ENCODE data around the gene TXNL4B.
"Not testable (repeated sequence)": the region's sequence is repeated elsewhere in the genome, so short reads cannot be mapped to it uniquely, and the experiment has no call there.

The TXNL4B gene

GRCh38 chr16:72111657-72112451, 18.4 kb upstream of the TXNL4B start:
- DNase-seq, result no peak

DNA sequence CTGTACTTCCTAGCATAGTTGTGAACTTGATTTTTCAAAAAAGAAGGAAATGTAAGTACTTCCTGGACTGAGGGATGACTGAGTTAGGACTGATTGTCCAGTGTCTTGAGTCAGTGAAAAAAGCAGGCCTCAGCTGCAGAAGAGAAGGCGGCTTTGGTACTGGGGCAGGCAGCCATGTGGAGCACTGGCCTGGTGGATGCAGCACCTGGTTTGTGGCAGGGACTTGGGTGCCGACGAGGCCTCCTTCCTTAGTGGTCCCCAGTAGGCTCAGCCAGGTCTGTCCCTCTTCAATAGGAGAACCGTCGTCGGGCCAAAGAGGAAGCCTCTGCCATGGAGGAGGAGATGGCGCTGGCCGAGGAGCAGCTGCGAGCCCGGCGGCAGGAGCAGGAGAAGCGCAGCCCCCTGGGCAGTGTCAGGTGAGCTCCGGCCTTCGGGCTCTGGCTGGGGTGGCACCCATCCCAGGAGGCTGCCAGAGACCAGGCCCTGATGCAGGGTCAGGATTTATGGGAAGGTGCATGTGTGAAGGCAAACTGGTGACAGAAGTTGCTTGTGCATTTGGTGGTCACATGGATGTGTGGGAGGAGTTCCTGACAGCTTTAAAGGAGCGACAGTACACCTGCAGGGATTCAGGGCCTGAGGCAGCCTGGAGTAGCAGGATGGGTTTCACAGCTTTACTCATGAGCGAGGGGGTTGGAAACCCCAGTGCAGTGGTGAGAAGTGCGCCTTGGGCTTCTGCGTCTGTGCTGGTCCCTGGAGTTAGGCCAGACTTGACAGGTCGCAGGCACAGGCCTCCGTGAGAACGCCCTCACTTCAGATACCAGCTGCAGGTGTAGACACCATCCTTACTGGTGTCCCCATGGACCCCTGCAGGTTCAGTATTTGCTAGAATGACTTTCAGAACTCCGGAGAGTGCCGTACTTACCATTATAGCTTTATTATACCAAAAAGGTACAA, 17.5 kb upstream of the TXNL4B start:
- DNase-seq, result no peak

DNA sequence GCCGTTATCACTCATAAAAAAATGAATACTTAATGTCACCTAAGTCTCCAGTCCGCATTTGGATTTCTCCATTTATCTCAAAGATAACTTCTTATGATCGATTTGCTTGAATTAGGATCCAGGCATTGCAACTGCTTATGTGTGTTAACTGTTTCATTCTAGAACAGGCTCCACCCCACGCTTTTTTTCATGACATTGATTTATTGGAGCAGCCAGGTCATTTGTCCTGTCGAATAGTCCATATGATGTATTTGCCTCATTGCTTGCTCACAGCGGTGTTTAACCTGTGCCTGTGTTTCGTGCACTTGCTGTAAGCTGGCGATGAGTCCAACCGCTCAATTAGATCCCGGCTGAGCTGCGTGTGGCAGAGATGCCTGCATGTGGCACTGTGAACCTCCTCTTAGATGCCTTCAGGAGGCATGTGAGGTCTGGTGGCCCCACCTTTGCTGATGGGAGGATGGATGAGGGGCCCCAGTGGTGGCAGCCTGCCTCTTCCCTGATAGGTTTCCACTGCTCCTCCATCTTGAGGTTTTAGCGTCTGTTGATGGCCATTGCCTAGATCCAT, 16.6 kb upstream of the TXNL4B start:
- no peak for DNase-seq

DNA sequence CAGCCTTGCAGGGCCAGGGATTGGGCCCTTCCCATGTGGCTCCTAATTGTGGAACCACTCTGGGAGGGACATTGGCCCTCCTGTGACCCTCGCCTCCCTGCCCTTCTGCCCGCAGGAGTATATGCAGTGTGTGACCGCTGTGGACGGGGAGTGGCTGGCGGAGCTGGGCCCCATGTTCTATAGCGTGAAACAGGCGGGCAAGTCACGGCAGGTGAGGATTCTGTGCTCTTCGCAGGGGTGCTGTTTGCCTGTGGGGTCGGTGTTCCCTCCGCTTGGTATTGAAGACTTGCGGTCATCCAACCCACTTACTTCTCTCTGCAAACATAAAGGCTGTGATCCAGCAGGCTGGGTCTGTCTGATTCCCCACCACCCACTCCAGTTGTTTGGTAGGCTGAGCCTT, 15.9 kb upstream of the TXNL4B start:
- DNase-seq, result no peak

DNA sequence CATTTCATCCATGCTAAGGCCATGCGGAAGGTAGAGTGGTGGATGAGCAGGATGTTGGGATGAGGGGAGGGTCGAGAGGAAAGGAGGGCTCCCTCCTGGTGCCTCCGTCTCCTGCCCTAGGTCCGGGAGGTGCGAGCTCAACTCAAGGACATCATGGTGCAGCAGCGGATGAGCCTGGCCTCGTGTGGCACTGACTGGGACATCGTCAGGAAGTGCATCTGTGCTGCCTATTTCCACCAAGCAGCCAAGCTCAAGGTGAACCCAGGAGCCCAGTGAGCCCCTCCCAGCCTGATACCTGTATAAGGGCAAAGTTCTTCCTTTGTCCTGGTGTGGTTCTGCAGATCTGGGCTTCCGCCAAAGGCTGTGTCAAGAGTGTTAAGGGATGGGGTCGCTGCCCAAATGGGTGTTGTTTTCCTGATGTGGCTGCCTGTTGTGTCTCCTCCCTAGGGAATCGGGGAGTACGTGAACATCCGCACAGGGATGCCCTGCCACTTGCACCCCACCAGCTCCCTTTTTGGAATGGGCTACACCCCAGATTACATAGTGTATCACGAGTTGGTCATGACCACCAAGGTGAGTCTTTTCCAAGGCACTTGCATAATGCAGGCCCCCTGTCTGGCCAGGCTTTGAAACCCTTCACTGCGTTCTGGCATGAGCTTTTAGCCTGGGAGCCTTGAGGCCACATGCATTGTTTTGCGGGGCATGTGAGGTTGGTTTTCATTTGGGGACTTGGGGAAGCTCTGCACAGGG, 15.1 kb upstream of the TXNL4B start:
- no peak for DNase-seq

GRCh38 chr16:72107371-72107770, 14.0 kb upstream of the TXNL4B start:
- DNase-seq, result no peak

- DNase-seq, result no peak
These were observed 12.6 kb upstream of the TXNL4B start for GRCh38 chr16:72105978-72106377.

DNA sequence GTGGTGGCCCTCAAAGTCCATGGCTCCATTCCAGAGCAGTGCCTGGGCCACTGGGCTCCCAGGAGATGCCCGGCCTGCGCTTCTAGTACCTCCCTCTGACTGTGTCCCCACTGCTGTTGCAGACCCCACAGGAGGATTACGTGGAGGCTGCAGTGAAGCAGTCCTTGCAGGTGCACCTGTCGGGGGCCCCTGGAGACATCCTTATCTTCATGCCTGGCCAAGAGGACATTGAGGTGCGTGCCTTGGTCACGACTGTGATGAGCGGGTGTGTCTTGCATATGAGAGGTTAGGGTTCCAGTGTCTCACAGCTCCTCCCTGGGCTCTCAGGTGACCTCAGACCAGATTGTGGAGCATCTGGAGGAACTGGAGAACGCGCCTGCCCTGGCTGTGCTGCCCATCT, 11.5 kb upstream of the TXNL4B start:
- DNase-seq, result no peak

DNA sequence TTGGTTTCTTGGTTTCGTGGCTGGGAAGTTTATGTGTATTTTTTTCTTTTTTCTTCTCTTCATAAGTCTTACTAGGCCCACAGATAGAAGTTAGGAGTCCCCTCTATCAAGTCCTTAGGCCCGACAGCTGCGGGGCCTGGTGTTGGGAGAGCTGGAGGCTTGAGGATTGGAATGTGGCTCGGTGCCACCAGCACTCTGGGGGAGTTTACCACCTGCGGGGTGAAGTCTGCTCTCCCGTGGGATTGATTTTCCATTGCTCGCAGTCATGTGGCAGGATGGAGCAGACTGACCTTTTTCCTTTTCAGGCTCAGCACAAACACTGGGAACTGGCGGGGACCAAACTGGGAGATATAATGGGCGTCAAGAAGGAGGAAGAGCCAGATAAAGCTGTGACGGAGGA, 7.8 kb upstream of the TXNL4B start:
- DNase-seq, result no peak

- peak; percentile 36 for DNase-seq
These were observed 6.0 kb upstream of the TXNL4B start for GRCh38 chr16:72099377-72099818.

GRCh38 chr16:72098936-72099335, 5.5 kb upstream of the TXNL4B start:
- DNase-seq, result no peak

- DNase-seq, result no peak
These were observed 818 bp upstream of the TXNL4B start for GRCh38 chr16:72094266-72094610.

GRCh38 chr16:72092832-72093447, 480 bp downstream of the TXNL4B start:
- DNase-seq, result no peak

DNA sequence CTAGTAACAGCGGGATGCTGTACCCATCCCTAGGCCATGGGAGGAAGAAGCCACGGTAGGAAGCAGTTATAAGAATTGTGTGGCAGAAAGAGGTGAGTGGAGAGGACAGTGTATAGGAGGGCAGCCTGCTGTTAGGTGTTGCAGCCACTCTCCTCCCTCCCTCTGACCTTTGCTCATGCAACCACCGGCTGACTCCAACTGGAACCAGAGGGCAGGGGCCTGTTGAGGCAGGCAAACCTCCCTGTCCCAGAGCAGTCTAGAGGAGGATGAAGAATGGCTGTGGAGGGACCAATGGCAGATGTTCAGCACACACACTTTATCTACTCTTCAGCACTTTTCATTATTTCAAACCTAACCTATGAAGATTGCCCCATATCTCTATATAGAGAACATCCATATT, 2.2 kb downstream of the TXNL4B start:
- DNase-seq, result no peak

GRCh38 chr16:72085002-72085401, 8.4 kb downstream of the TXNL4B start:
- no peak for DNase-seq

DNA sequence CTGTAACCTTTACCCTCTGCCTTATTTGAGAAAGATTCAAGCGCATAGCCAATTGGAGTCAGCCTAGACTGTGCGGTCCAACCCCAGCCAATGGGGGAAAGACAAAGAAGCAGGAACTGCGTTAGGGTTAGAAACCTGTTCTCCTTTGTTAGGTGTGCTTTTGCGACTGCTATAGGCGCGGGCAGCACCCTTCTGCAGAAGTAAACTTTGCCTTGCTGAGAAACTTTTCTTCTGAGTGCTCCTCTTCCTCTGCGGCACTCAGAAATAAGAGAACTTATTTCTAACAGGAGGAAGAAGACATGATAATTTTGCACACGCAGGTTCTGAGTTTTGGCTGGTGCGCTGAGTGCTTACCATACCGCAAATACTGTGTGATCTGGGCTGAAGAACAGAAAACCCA, 9.0 kb downstream of the TXNL4B start:
- DNase-seq, result no peak

GRCh38 chr16:72083778-72084404, 9.5 kb downstream of the TXNL4B start:
- DNase-seq, result no peak

- DNase-seq, result not testable (repeated sequence)
These were observed 16.3 kb downstream of the TXNL4B start for GRCh38 chr16:72076991-72077706.

- not testable (repeated sequence) for DNase-seq
These were observed 18.4 kb downstream of the TXNL4B start for GRCh38 chr16:72075067-72075466.

GRCh38 chr16:72073560-72074230, 19.7 kb downstream of the TXNL4B start:
- DNase-seq, result no peak

All from activated CD4-positive, alpha-beta T cell treated with anti-CD3 and anti-CD28 coated beads, Interleukin-2, amount 50 U/mL, for 1 hour (primary cell).